Measurements from ENCODE around the gene A3GALT2.
A peak's percentile ranks its signal among the peaks of the same experiment; 100 is the strongest.

The A3GALT2 gene

DNA sequence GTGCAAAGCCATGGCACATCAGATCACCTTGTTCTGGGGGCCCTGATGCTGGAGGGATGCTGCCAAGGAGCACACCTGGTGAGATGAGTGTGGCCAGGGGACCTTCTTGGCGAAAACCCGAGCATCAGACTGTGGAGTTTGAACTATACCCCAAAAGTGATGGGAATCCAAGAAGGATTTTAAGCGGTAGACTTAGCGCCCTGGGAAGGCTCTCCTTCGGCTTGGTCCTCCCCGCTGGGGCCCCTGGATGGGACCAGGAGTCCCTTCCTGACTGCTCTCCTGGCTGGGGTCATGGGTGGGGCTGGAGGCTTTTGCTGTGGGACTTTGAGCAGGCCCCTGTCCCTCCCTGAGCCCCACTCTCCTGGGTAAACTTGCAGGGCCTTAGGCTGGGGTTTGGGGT, 54.1 kb downstream of the A3GALT2 start:
- ChIA-PET CTCF (no interaction called here), POLR2A (ENCODE audit: low non-redundant PET) (no interaction called here)
- no peak for DNase-seq (ENCODE audit: low spot score)
- H3K27ac ChIP-seq, result peak overlapping the region; percentile 13; the same call in 1 of the 2 replicates
- TF ChIP-seq CTCF (conservative IDR thresholded peaks at IDR 0.05; ENCODE audit: low read depth), result no peak

DNA sequence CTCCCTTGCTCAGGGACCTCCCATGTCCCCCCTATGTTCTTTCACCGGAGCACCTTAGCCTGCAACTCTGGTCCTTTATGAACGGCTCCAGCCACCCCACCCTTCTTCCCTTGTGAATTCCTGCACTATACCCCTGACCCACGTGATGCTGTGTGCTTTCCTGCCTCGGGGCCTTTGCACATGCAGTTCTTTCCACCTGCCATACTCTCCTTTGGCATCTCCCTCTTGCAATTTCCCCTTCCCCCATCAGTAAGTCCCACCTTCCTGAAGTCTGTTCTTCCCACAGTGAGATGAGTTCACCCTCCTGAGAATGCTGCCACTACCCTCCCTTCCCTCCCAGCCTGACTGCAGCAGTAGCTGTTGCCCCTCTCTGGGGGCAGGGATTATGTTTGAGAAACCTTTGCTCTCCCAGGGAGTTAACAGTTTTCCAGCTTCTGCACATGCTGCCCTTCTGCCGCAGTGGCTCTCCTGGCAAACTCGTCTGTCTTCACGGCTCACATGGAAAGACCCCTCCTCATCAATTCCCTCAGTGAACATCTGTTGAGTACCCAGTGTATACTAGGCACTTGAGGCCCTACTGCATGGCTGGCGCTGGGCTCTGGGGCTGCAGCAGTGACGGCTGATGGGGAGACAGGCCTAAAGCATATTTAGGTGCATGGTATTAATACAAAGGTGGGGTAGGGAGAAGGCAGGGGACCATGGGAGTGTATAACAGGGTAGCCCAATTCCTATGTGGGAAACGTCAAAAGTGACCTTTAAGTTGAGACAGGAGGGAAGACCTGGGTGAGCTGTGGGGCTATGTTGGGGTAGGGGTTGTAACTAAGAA, 54.9 kb downstream of the A3GALT2 start:
- no peak for DNase-seq (ENCODE audit: low spot score)
- no peak for TF ChIP-seq CTCF (conservative IDR thresholded peaks at IDR 0.05; ENCODE audit: low read depth)
- ChIA-PET CTCF (no interaction called here), POLR2A (ENCODE audit: low non-redundant PET) (no interaction called here)
- H3K27ac ChIP-seq, result peak overlapping the region; percentile 13; the same call in 1 of the 2 replicates

DNA sequence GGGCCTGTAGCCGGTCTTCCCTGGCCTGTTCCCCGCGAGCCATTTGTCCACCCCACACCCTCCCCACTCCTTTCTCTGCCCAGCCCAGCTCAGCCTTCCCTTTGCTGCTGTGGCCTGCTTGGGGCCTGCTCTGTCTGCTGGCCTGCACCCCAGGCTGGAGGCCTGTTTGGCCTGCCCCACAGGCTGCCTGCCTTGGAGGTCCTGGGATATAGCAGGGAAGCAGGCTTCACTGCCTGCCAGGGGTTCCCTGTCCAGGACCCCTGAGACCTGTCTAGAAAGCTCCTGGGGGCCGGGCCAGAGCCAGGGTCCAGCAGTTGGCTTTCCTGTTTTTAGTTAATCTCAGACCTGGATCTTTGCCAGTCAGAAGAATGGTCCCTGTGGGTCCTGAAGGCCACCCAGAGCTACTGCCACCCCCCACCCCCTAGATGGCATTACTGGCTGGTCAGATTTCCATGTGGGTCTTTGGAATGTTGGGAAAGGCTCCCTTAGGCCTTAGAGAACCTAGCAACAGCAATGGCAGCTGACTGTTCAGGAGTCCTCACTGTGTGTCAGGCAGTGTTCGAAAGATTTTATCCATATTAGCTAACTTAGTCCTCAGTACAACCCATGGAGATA, 56.9 kb downstream of the A3GALT2 start:
- CTCF ChIA-PET, result interaction anchor here (0.9 kb wide), 1 partner anchor 31 kb away, joined by 3 read pairs; no protein-coding TSS in a partner anchor
- no peak for TF ChIP-seq CTCF (conservative IDR thresholded peaks at IDR 0.05; ENCODE audit: low read depth)
- H3K27ac ChIP-seq, result 0 out of 2 replicates have a peak overlapping the region, but pooled peaks have one; percentile 2
- POLR2A ChIA-PET (ENCODE audit: low non-redundant PET), result no interaction called here
- DNase-seq (ENCODE audit: low spot score), result no peak

GRCh38 chr1:33261344-33261743, 59.6 kb downstream of the A3GALT2 start:
- no peak for DNase-seq (ENCODE audit: low spot score)
- TF ChIP-seq CTCF (conservative IDR thresholded peaks at IDR 0.05; ENCODE audit: low read depth), result no peak
- ChIA-PET POLR2A (ENCODE audit: low non-redundant PET) (no interaction called here), CTCF (no interaction called here)
- H3K27ac ChIP-seq, result no peak overlapping the region

DNA sequence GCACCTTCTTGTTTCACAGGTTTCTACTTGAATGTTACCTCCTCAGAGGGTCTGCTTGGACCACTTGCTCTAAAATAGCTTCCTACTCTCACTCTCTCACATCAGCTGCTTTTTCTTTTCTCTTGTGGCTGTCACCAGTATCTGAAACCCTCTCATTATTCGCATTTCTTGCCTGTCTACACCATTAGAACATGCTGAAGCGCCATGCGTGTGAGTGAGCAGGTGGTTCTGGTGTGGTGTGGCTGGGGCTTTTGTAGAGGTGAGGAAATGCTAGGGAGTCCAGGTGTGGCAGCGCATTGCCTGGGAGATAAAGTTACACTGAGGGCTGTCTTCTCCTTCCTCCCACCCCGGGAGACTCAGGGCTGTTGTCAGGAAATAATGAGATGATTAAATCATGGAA, 60.5 kb downstream of the A3GALT2 start:
- DNase-seq (ENCODE audit: low spot score), result no peak
- no peak for TF ChIP-seq CTCF (conservative IDR thresholded peaks at IDR 0.05; ENCODE audit: low read depth)
- no peak overlapping the region for H3K27ac ChIP-seq
- POLR2A ChIA-PET (ENCODE audit: low non-redundant PET), result no interaction called here
- CTCF ChIA-PET, result no interaction called here

GRCh38 chr1:33259879-33260278, 61.0 kb downstream of the A3GALT2 start:
- ChIA-PET POLR2A (ENCODE audit: low non-redundant PET) (no interaction called here), CTCF (interaction anchor here (0.5 kb wide), 1 partner anchor 25 kb away, joined by 3 read pairs; no protein-coding TSS in a partner anchor)
- no peak for TF ChIP-seq CTCF (conservative IDR thresholded peaks at IDR 0.05; ENCODE audit: low read depth)
- DNase-seq (ENCODE audit: low spot score), result no peak
- H3K27ac ChIP-seq, result no peak overlapping the region

Data from RWPE1 (cell line).